ENCODE data around the gene RNF227. TPM values are rescaled to one million over a fixed set of nuclear protein-coding genes. Genes with fewer than 3 reads are reported as not detected.
"Not testable (repeated sequence)": the region's sequence is repeated elsewhere in the genome, so short reads cannot be mapped to it uniquely, and the experiment has no call there.

RNF227 gene
- 6.2 and 6.5 TPM in 2 replicates for total RNA-seq

DNA sequence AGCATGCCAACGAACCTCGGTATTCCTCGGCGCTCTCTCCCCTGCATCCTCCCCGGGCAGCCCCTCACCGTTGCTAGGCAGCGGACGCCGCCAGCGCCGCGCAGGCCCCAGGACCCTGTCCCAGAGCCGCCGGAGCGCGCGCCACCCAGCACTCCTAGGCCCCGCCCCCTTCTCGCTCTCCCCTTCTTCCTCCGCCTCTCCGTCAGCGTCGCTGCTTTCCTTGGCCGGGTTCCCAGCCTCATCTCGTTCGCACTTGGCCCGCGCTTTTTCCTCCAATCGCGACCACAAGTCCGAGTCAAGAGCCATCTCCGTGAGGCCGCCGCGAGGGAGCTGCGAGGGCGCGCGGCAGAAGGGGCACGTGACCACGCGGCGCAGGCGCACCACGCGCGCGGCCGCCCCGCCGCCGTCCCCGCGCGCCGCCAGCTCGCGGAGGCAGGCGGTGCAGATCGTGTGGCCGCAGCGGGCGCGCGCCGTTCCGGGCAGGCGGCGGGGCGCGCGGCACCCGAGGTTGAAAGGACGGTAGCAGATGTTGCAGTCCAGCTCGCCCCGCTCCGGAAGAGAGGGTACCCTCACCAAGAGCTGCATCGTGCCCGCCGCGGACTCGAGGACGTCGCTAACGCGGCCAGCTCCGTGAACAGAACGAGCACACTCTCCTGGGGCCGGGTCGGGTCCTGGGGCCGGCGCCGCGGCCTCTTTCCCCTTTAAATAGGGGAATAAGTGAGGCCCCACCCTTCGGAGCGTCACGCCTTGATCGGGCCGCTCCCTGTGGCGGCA, at the start of gene RNF227:
Gene RNF227, minus strand, starts transcription at position 679 of the 774 bp plus-strand sequence. Its CDS starts 94 bp downstream, at position 585.
- Mint-ChIP-seq H3K4me3 (peak within 1 kb of the TSS; percentile 97), H3K27ac (peak within 1 kb of the TSS; percentile 97), H3K36me3 (ENCODE audit: low read depth) (peaks cover 22% of the 10 kb centered on the region), H3K9me3 (no peaks in the 10 kb centered on the region), H3K4me1 (peaks cover 26% of the 10 kb centered on the region), H3K27me3 (no peaks in the 10 kb centered on the region)
- DNase-seq, result peak; percentile 94
- intact Hi-C loops (cut with micrococcal nuclease), result loop anchor here (1.0 to 10.0 kb wide), 4 partner anchors 17 to 199 kb away; partner anchors contain the start of genes ALOXE3, CNTROB and NAA38

DNA sequence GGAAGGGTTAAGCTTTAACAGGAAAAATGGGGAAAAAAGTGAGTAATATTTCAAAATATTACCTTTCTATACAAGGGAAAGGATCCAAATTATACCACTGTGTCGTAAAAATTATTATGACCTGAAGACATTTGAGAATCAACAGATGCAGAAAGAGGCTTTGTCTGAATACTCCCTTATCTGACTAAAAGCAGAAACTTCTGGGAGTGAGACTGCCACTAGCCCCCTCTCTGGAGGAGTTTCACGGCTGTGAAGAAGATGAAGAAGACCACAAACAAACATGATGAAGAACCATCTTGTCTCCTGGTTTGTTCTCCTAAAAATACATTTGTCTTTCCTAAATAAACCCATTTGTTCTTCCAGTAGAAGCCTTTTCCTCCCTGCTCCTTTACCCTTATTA, 45.3 kb upstream of the RNF227 start:
- no peak for DNase-seq
- Mint-ChIP-seq H3K4me1 (no peaks in the 10 kb centered on the region), H3K9me3 (no peaks in the 10 kb centered on the region), H3K36me3 (ENCODE audit: low read depth) (no peaks in the 10 kb centered on the region), H3K4me3 (no peak overlapping the region), H3K27ac (no peak overlapping the region), H3K27me3 (peaks cover 17% of the 10 kb centered on the region)
- intact Hi-C loops (cut with micrococcal nuclease), result no loop called here

DNA sequence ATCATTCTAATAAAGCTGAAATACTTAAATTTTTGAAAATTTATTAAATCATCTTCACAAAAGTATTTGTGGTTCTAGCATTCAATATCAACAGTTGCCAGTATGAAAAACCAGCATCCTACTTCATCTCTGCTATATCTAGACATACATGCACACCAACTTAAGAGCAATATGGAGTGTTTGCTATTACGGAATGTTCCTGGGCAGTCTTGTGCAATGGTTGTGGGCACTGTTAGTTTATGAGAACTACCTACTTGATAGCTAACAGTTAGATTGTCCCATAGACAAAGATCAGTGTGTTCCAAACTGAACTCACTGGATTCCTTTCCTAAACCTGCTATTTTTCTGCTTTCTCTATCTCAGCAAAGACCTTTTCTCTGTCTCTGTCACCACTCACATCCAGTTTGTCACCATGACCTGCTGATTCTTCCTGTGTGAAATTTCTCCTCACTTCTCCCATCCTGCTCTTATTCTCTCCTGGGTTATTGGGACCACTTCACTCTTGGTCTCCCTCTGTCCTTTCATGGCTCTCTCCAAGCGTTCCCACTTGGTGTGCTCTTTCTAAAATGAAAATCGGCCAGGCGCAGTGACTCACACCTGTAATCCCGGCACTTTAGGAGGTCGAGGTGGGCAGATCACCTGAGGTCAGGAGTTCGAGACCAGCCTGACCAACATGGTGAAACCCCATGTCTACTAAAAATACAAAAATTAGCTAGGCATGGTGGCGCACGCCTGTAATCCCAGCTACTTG, 43.6 kb upstream of the RNF227 start:
- H3K27me3 Mint-ChIP-seq, result peaks cover 17% of the 10 kb centered on the region
- no peaks in the 10 kb centered on the region for H3K36me3 Mint-ChIP-seq (ENCODE audit: low read depth)
- intact Hi-C loops (cut with micrococcal nuclease), result no loop called here
- no peak for DNase-seq
- H3K4me1 Mint-ChIP-seq, result no peaks in the 10 kb centered on the region
- no peaks in the 10 kb centered on the region for H3K9me3 Mint-ChIP-seq
- H3K27ac Mint-ChIP-seq, result no peak overlapping the region
- no peak overlapping the region for H3K4me3 Mint-ChIP-seq

DNA sequence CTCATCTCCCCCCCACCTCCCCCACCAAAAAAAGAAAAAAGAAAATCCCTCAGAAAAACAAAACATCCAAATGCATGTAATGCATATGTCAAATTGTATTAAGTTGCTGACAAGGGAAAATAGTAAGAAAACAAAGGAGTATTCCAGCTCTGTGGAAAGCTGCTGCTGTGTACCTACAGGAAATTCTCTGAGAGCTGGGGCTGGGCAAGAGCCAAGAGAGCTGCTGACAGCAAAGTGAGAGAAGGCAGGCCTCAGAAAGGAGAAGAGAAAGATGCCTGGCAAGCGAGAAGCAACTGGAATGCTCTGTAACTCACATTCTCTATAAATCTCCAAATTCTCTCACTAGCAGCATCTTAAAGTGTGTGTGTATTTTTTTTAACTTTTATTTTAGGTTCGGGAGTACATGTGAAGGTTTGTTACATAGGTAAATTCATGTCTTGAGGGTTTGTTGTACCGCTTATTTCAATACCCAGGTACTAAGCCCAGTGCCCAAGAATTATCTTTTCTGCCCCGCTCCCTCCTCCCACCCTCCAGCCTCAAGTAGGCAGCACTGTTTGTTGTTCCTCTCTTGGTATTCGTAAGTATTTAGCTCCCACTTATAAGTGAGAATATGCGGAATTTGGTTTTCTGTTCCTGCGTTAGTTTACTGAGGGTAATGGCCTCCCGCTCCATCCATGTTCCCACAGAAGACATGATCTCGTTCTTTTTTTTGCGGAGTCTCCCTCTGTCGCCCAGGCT, 40.3 kb upstream of the RNF227 start:
- Mint-ChIP-seq H3K27ac (no peak overlapping the region), H3K4me3 (no peak overlapping the region), H3K4me1 (peaks cover 10% of the 10 kb centered on the region), H3K27me3 (peaks cover 12% of the 10 kb centered on the region), H3K36me3 (ENCODE audit: low read depth) (no peaks in the 10 kb centered on the region), H3K9me3 (no peaks in the 10 kb centered on the region)
- intact Hi-C loops (cut with micrococcal nuclease), result no loop called here
- no peak for DNase-seq

DNA sequence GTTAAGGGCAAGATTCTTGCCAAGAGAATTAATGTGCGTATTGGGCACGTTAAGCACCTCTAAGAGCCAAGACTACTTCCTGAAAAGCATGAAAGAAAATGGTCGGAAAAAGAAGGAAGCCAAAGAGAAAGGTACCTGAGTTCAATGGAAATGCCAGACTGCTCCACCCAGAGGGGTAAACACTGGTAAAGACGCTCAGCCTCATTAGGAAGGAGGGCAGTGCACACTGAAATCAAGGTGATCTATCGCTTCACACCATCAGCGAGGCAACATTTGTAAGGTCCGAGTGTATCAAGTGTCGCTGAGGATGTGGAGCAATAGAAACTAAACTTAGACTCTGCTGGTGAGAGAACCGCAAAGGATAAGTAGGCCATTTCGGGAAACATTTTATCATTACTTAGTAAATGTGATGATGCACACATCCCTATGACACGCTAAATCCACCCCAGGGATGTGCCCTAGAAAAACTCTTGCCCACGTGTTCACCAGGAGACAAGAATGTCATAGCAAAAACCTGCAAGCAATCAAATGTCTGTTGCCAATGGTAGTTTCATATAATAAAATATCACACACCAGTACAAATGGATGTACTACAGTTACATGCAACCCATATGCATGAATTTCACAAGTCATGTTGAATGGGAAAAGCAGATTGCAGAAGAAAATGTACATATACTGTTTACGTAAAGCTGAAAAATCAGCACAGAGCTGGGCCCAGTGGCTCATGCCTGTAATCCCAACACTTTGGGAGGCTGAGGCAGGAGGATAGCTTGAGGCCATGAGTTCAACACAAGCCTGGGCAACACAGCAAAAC, 39.5 kb upstream of the RNF227 start:
- Mint-ChIP-seq H3K27me3 (peaks cover 6% of the 10 kb centered on the region), H3K4me3 (no peak overlapping the region), H3K36me3 (ENCODE audit: low read depth) (peaks cover under 1% of the 10 kb centered on the region), H3K9me3 (no peaks in the 10 kb centered on the region), H3K4me1 (peaks cover 13% of the 10 kb centered on the region), H3K27ac (no peak overlapping the region)
- DNase-seq, result no peak
- intact Hi-C loops (cut with micrococcal nuclease), result no loop called here

DNA sequence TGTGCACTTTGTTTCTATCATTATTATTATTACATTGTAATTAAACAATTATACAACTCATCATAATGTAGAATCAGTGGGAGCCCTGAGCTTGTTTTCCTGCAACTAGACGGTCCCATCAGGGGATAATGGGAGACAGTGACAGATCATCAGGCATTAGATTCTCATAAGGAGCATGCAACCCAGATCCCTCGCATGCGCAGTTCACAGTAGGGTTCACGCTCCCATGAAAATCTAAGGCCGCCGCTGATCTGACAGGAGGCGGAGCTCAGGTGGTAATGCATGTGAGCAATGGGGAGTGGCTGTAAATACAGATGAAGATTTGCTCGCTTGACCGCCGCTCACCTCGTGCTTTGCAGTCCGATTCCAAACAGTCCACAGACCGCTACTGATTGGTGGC, 37.2 kb upstream of the RNF227 start:
- Mint-ChIP-seq H3K4me1 (peaks cover 16% of the 10 kb centered on the region), H3K36me3 (ENCODE audit: low read depth) (peaks cover 16% of the 10 kb centered on the region)
- H3K9me3 Mint-ChIP-seq; H3K4me3 Mint-ChIP-seq; H3K27me3 Mint-ChIP-seq; H3K27ac Mint-ChIP-seq; intact Hi-C loops (cut with micrococcal nuclease); DNase-seq: not testable (repeated sequence)

DNA sequence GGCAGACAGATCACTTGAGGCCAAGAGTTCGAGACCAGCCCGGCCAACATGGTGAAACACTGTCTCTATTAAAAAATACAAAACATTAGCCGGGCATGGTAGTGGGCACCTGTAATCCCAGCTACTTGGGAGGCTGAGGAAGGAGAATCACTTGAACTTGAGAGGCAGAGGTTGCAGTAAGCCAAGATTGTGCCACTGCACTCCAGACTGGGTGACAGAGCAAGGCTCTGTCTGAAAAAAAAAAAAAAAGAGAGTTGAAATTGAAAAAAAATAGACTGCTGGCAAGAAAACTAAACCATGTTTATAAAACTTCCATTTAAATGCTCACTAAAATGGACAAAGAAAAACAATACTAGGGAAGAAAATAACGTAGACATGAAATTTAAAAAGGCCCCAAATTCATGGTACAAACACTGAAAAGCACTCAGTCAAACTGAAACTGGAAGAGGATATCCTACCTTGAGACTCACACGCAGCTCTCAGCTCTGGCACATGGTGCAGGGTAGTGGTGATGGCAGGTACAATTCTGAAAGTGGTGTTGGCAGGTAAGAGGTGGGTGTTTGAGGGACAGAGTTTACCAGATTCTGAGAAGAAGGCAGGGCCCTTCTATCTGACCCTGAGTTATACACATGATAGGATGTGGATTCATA, 35.2 kb upstream of the RNF227 start:
- DNase-seq, result peak; percentile 86
- Mint-ChIP-seq H3K27me3 (no peaks in the 10 kb centered on the region), H3K9me3 (no peaks in the 10 kb centered on the region), H3K27ac (peak overlapping the region; percentile 91), H3K36me3 (ENCODE audit: low read depth) (peaks cover 30% of the 10 kb centered on the region), H3K4me1 (peaks cover 16% of the 10 kb centered on the region), H3K4me3 (peak overlapping the region; percentile 35)
- intact Hi-C loops (cut with micrococcal nuclease), result no loop called here

DNA sequence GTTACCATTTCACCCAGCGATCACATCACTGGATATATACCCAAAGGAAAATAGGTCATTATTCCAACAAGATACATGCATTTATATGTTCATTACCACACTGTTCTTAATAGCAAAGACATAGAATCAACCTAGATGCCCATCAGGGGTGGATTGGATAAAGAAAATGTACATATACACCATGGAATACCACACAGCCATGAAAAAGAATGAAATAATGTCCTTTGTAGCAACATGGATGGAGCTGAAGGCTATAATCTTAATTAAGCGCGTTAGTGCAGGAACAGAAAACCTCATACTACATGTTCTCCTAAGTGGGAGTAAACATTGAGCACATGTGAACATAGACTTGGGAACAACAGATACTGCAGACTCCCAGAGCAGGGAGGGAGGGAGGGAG, 34.5 kb upstream of the RNF227 start:
- H3K9me3 Mint-ChIP-seq, result no peaks in the 10 kb centered on the region
- intact Hi-C loops (cut with micrococcal nuclease), result no loop called here
- peaks cover 16% of the 10 kb centered on the region for H3K4me1 Mint-ChIP-seq
- no peak overlapping the region for H3K27ac Mint-ChIP-seq
- no peak overlapping the region for H3K4me3 Mint-ChIP-seq
- H3K27me3 Mint-ChIP-seq, result no peaks in the 10 kb centered on the region
- DNase-seq, result no peak
- peaks cover 33% of the 10 kb centered on the region for H3K36me3 Mint-ChIP-seq (ENCODE audit: low read depth)

DNA sequence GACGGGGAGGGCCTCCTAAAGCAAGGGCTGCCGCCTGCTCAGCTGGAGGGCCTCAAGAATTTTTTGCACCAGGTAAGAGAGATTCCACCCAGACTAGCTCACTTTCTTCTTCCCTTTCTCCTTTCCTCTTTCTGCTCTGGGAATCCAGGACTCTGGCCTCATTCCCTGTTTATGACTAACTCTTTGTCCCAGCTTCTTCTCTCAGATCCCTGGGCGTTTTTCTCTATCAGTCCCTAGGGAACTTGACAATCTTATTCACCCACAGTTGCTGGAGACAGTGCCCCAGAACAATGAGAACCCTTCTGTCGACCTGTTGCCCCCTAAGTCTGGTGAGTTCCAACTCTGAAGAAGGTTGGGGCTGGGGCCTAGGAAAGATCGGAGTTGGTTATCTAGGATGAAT, 31.6 kb upstream of the RNF227 start:
- DNase-seq, result no peak
- Mint-ChIP-seq H3K36me3 (ENCODE audit: low read depth) (peaks cover 53% of the 10 kb centered on the region), H3K27me3 (no peaks in the 10 kb centered on the region), H3K27ac (no peak overlapping the region), H3K4me1 (peaks cover 16% of the 10 kb centered on the region), H3K4me3 (no peak overlapping the region), H3K9me3 (no peaks in the 10 kb centered on the region)
- intact Hi-C loops (cut with micrococcal nuclease), result no loop called here

DNA sequence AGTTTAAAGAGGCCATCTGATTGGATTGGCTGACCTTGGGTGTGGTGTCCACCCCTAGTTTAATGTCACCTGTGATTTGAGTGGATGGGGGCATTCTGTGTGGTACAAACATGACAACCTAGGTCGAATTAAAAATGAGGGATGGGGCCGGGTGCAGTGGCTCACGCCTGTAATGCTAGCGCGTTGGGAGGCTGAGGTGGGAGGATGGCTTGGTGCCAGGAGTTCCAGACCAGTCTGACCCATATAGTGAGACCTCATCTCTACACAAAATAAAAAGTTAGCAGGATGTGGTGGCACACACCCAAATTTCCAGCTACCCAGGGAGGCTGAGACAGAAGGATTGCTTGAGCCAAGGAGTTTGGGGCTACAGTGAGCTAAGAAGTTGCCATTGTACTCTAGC, 30.4 kb upstream of the RNF227 start:
- no peak overlapping the region for H3K4me3 Mint-ChIP-seq
- no peak for DNase-seq
- intact Hi-C loops (cut with micrococcal nuclease), result no loop called here
- no peak overlapping the region for H3K27ac Mint-ChIP-seq
- H3K4me1 Mint-ChIP-seq, result peaks cover 7% of the 10 kb centered on the region
- H3K9me3 Mint-ChIP-seq, result no peaks in the 10 kb centered on the region
- H3K36me3 Mint-ChIP-seq (ENCODE audit: low read depth), result peaks cover 57% of the 10 kb centered on the region
- no peaks in the 10 kb centered on the region for H3K27me3 Mint-ChIP-seq

DNA sequence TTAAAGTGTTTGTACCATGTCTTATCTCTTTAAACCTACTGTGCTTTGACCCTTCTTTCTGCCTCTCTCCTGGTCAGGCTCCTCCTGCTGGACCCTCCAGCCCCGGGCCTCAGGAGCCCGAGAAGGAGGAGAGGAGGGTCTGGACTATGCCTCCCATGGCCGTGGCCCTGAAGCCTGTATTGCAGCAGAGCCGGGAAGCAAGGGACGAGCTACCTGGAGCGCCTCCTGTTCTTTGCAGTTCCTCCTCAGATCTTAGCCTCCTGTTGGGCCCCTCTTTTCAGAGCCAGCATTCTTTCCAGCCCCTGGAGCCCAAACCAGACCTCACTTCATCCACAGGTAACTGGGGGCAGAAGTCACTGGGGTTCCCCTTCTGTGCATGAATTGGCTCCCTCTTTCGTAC, 29.6 kb upstream of the RNF227 start:
- Mint-ChIP-seq H3K4me1 (peaks cover 3% of the 10 kb centered on the region), H3K9me3 (no peaks in the 10 kb centered on the region), H3K4me3 (no peak overlapping the region), H3K27ac (no peak overlapping the region), H3K36me3 (ENCODE audit: low read depth) (peaks cover 64% of the 10 kb centered on the region), H3K27me3 (no peaks in the 10 kb centered on the region)
- DNase-seq, result no peak
- intact Hi-C loops (cut with micrococcal nuclease), result no loop called here

DNA sequence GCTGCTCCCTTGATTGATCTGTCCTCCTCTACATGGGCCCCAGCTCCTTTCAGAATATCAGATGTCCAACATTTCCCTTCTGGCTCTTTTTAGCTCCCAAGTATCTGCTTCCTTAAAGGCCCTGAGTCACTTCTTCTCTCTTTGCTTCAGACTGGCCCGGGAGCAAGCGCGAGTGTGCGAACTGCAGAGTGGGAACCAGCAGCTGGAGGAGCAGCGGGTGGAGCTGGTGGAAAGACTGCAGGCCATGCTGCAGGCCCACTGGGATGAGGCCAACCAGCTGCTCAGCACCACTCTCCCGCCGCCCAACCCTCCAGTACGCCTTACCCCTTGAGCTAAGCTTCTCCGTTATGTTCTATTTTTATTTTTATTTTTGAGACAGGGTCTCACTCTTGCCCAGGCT, 28.2 kb upstream of the RNF227 start:
- no peak overlapping the region for H3K27ac Mint-ChIP-seq

DNA sequence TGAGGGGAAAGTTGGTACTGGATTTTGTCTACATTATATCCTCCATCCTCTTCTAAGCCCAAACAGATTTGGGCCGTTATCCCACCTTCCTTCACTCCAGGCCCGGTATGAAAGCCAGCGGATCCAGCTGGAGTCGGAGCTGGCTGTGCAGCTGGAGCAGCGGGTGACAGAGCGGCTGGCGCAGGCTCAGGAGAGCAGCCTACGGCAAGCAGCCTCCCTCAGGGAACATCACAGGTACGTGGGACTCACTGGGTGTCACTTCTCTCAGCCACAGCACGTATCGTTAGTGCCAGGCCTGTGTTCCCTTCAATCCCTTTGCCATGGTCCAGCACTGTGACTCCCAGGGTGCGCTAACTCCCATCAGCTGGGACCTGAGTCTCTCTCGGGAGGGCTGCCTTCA, 27.2 kb upstream of the RNF227 start:
- Mint-ChIP-seq H3K27ac (no peak overlapping the region), H3K27me3 (no peaks in the 10 kb centered on the region), H3K36me3 (ENCODE audit: low read depth) (peaks cover 64% of the 10 kb centered on the region), H3K4me3 (no peak overlapping the region), H3K9me3 (no peaks in the 10 kb centered on the region), H3K4me1 (peaks cover 2% of the 10 kb centered on the region)
- no peak for DNase-seq
- intact Hi-C loops (cut with micrococcal nuclease), result no loop called here

More for the DNA sequence above, 28.2 kb upstream of the RNF227 start:
- no peak for DNase-seq
- no peak overlapping the region for H3K4me3 Mint-ChIP-seq
- no peaks in the 10 kb centered on the region for H3K27me3 Mint-ChIP-seq
- peaks cover 2% of the 10 kb centered on the region for H3K4me1 Mint-ChIP-seq
- H3K9me3 Mint-ChIP-seq, result no peaks in the 10 kb centered on the region
- H3K36me3 Mint-ChIP-seq (ENCODE audit: low read depth), result peaks cover 70% of the 10 kb centered on the region
- intact Hi-C loops (cut with micrococcal nuclease), result no loop called here

All from activated CD4-positive, alpha-beta T cell treated with anti-CD3 and anti-CD28 coated beads, Interleukin-2, amount 10 ng/mL, durations not matched to agents 24 days and 14 days (primary cell).